GM18505 (cell line): ENCODE results near the gene WASF2.

Experiments
- ATAC-seq: cut with Tn5 transposase; IDR thresholded peaks from one replicate; pipeline ENCODE4 v1.9.1; 2021; ENCODE audit not compliant: unreplicated experiment
- POLR2A ChIP-seq: IDR thresholded peaks from 4 replicates; pipeline ENCODE4 v1.6.1; 2011; ENCODE audit warnings: borderline replicate concordance; ENCODE audit not compliant: insufficient read depth, insufficient read length; ENCODE audit errors: extremely low read depth

WASF2 gene

GRCh38 chr1:27499142-27499541, 9.2 kb upstream of the WASF2 start:
- no peak for TF ChIP-seq POLR2A
- ATAC-seq: no peak

- ATAC-seq: no peak
These were observed 6.7 kb upstream of the WASF2 start for GRCh38 chr1:27496604-27497155.

GRCh38 chr1:27492796-27493195, 2.8 kb upstream of the WASF2 start:
- ATAC-seq: no peak

More at GRCh38 chr1:27496604-27497155, 6.7 kb upstream of the WASF2 start:
- no peak for TF ChIP-seq POLR2A

GRCh38 chr1:27491748-27492700, 2.1 kb upstream of the WASF2 start:
- TF ChIP-seq POLR2A: no peak
- ATAC-seq: no peak

More at GRCh38 chr1:27492796-27493195, 2.8 kb upstream of the WASF2 start:
- no peak for TF ChIP-seq POLR2A

GRCh38 chr1:27489501-27489972, 430 bp downstream of the WASF2 start:
- TF ChIP-seq POLR2A: no peak
- peak; percentile 35 for ATAC-seq

- no peak for TF ChIP-seq POLR2A
- no peak for ATAC-seq
These were observed 1.7 kb downstream of the WASF2 start for GRCh38 chr1:27487966-27488884.

GRCh38 chr1:27485363-27485762, 4.6 kb downstream of the WASF2 start:
- TF ChIP-seq POLR2A: no peak
- no peak for ATAC-seq

GRCh38 chr1:27483659-27484058, 6.3 kb downstream of the WASF2 start:
- no peak for TF ChIP-seq POLR2A
- ATAC-seq: no peak

- no peak for ATAC-seq
- no peak for TF ChIP-seq POLR2A
These were observed 7.9 kb downstream of the WASF2 start for GRCh38 chr1:27481994-27482620.

GRCh38 chr1:27478098-27478497, 11.9 kb downstream of the WASF2 start:
- TF ChIP-seq POLR2A: no peak
- ATAC-seq: no peak

GRCh38 chr1:27476237-27476636, 13.7 kb downstream of the WASF2 start:
- TF ChIP-seq POLR2A: no peak
- ATAC-seq: no peak

- ATAC-seq: no peak
These were observed 14.2 kb downstream of the WASF2 start for GRCh38 chr1:27475720-27476119.

More at GRCh38 chr1:27475720-27476119, 14.2 kb downstream of the WASF2 start:
- no peak for TF ChIP-seq POLR2A
